H1 (cell line): ENCODE measurements around the gene APOOL. TPM values are rescaled to one million over a fixed set of nuclear protein-coding genes. Genes with fewer than 3 reads are reported as not detected.

Source experiments
- CTCF ChIA-PET: fragments of 300-600 bp; sonication (Branson Sonifier 250); formaldehyde crosslinking; loops from one replicate; lab custom pipeline; 2021; ENCODE audit not compliant: partially characterized antibody; lab: Charles Lee
- POLR2A ChIA-PET: fragments of 300-600 bp; sonication (Branson Sonifier 250); formaldehyde crosslinking; loops from one replicate; lab custom pipeline; 2021; ENCODE audit warnings: inconsistent platforms; ENCODE audit not compliant: partially characterized antibody; lab: Charles Lee
- DNase-seq, 2 experiments: peaks; one replicate each; pipeline versions ENCODE4 v3.0.0 to v3.0.0-alpha.2; 2010 to 2022; ENCODE audit warnings: low spot score in 2 of 2, low read depth in 1 of 2, mixed read lengths in 1 of 2
- FAIRE-seq: peaks from 2 replicates; lab custom pipeline; 2011; peaks lifted over from hg19 to GRCh38; lab: Jason Lieb, UNC
- H2AFZ ChIP-seq: 2 replicates; pipeline ENCODE4 v1.8.1; 2012; ENCODE audit warnings: low read length, inconsistent platforms
- H2AK5ac ChIP-seq: 2 replicates; pipeline ENCODE4 v1.6.1; 2013; ENCODE audit warnings: low read depth, low read length
- H2BK120ac ChIP-seq: replicated peaks from 2 replicates; pipeline ENCODE3; 2013; ENCODE audit warnings: low read depth, low read length, inconsistent platforms
- H2BK12ac ChIP-seq: 2 replicates; pipeline ENCODE4 v1.6.1; 2013; ENCODE audit warnings: low read depth, low read length
- H2BK15ac ChIP-seq: 2 replicates; pipeline ENCODE4 v1.6.1; 2013; ENCODE audit warnings: low read length
- H2BK20ac ChIP-seq: 2 replicates; pipeline ENCODE4 v1.6.1; 2013; ENCODE audit warnings: low read length
- H2BK5ac ChIP-seq: 2 replicates; pipeline ENCODE4 v1.6.1; 2013; ENCODE audit warnings: low read depth, low read length
- H3K14ac ChIP-seq: 2 replicates; pipeline ENCODE4 v1.6.1; 2013; ENCODE audit warnings: inconsistent platforms; ENCODE audit not compliant: insufficient read length
- H3K18ac ChIP-seq: 2 replicates; pipeline ENCODE4 v1.6.1; 2013; ENCODE audit warnings: low read length; ENCODE audit errors: extremely low read depth
- H3K23ac ChIP-seq: 2 replicates; pipeline ENCODE4 v1.6.1; 2013; ENCODE audit warnings: inconsistent platforms; ENCODE audit not compliant: insufficient read length
- H3K23me2 ChIP-seq: 2 replicates; pipeline ENCODE4 v1.6.1; 2013; ENCODE audit warnings: low read depth, low read length
- H3K27ac ChIP-seq: 2 replicates; pipeline ENCODE4 v1.6.1; 2011; ENCODE audit warnings: low read depth, low read length, inconsistent platforms
- H3K27me3 ChIP-seq, 4 experiments: replicated peaks in 1 of 4; 1 replicate in 1 of 4; 2 replicates in 3 of 4; pipeline versions ENCODE4 v1.6.1 to v1.8.1; 2011 to 2013; ENCODE audit warnings: low read length in 3 of 4, mild to moderate bottlenecking in 3 of 4, inconsistent platforms in 2 of 4, mixed read lengths in 2 of 4, moderate library complexity in 1 of 4; ENCODE audit not compliant: control insufficient read depth in 3 of 4, insufficient read depth in 3 of 4; ENCODE audit errors: extremely low read depth in 1 of 4
- H3K36me3 ChIP-seq, 4 experiments: 2 replicates each; pipeline versions ENCODE4 v1.6.1 to v1.8.1; 2011 to 2013; ENCODE audit warnings: mild to moderate bottlenecking in 4 of 4, low read length in 3 of 4, moderate library complexity in 2 of 4, control low read depth in 1 of 4, inconsistent platforms in 1 of 4; ENCODE audit not compliant: insufficient read depth in 4 of 4, control insufficient read depth in 2 of 4
- H3K4ac ChIP-seq: replicated peaks from 2 replicates; pipeline ENCODE3; 2013; ENCODE audit warnings: low read length, low read depth, mixed read lengths, inconsistent platforms; ENCODE audit not compliant: insufficient read length
- H3K4me1 ChIP-seq, 4 experiments: replicated peaks in 1 of 4; 1 replicate in 1 of 4; 2 replicates in 3 of 4; pipeline versions ENCODE4 v1.6.1 to v1.8.1; 2011 to 2013; ENCODE audit warnings: low read length in 3 of 4, inconsistent platforms in 2 of 4, mixed read lengths in 1 of 4; ENCODE audit not compliant: insufficient read depth in 4 of 4, control insufficient read depth in 3 of 4
- H3K4me2 ChIP-seq, 2 experiments: 2 replicates each; pipeline versions ENCODE4 v1.6.1 to v1.8.1; 2011 to 2013; ENCODE audit warnings: low read depth in 2 of 2, low read length in 2 of 2, control low read depth in 1 of 2, inconsistent platforms in 1 of 2, mild to moderate bottlenecking in 1 of 2; ENCODE audit not compliant: insufficient read depth in 1 of 2
- H3K4me3 ChIP-seq, 4 experiments: fragments of 200-600, 300-600 bp in 1 of 4; sonication (generic), shearing (Covaris generic), sonication (Bioruptor Twin) in 1 of 4; 2 replicates each; pipeline versions ENCODE4 v1.5.1 to v1.8.1; 2011 to 2016; ENCODE audit warnings: low read length in 4 of 4, low read depth in 3 of 4, control low read depth in 2 of 4, inconsistent platforms in 2 of 4, mild to moderate bottlenecking in 2 of 4, mixed read lengths in 1 of 4, moderate library complexity in 1 of 4; ENCODE audit not compliant: insufficient read depth in 2 of 4; ENCODE audit errors: extremely low read depth in 1 of 4
- H3K56ac ChIP-seq: replicated peaks from 2 replicates; pipeline ENCODE3; 2013; ENCODE audit warnings: low read depth, mild to moderate bottlenecking, mixed read lengths, low read length, inconsistent platforms; ENCODE audit not compliant: insufficient read length
- H3K79me1 ChIP-seq: 2 replicates; pipeline ENCODE4 v1.6.1; 2013; ENCODE audit warnings: low read depth, low read length, control low read depth
- H3K79me2 ChIP-seq, 2 experiments: 2 replicates each; pipeline versions ENCODE4 v1.6.1 to v1.8.1; 2012 to 2013; ENCODE audit warnings: low read length in 2 of 2, mild to moderate bottlenecking in 2 of 2, inconsistent platforms in 1 of 2; ENCODE audit not compliant: insufficient read depth in 2 of 2, control insufficient read depth in 1 of 2
- H3K9ac ChIP-seq, 4 experiments: replicated peaks in 1 of 4; 1 replicate in 1 of 4; 2 replicates in 3 of 4; pipeline versions ENCODE4 v1.6.1 to v1.8.1; 2011 to 2013; ENCODE audit warnings: low read depth in 3 of 4, low read length in 3 of 4, control low read depth in 2 of 4, mild to moderate bottlenecking in 2 of 4, moderate library complexity in 2 of 4, inconsistent platforms in 1 of 4; ENCODE audit errors: extremely low read depth in 1 of 4
- H3K9me3 ChIP-seq, 2 experiments: 2 replicates each; pipeline versions ENCODE4 v1.6.1 to v1.8.1; 2012 to 2013; ENCODE audit warnings: mild to moderate bottlenecking in 2 of 2, moderate library complexity in 2 of 2, control low read depth in 1 of 2, inconsistent platforms in 1 of 2, low read depth in 1 of 2, low read length in 1 of 2, mixed read lengths in 1 of 2; ENCODE audit not compliant: insufficient read depth in 2 of 2
- H4K20me1 ChIP-seq, 2 experiments: replicated peaks in 1 of 2; 2 replicates each; pipeline versions ENCODE3 to v1.8.1; 2011 to 2013; ENCODE audit warnings: inconsistent platforms in 2 of 2, low read length in 2 of 2, mild to moderate bottlenecking in 1 of 2; ENCODE audit not compliant: insufficient read depth in 2 of 2, control insufficient read depth in 1 of 2
- H4K5ac ChIP-seq: 2 replicates; pipeline ENCODE4 v1.6.1; 2013; ENCODE audit warnings: low read length, low read depth, mixed read lengths, inconsistent platforms; ENCODE audit not compliant: insufficient read length
- H4K8ac ChIP-seq: 2 replicates; pipeline ENCODE4 v1.8.0; 2013; ENCODE audit warnings: mild to moderate bottlenecking, moderate library complexity, low read length, inconsistent platforms; ENCODE audit not compliant: insufficient read depth; ENCODE audit errors: extremely low read depth
- H4K91ac ChIP-seq: replicated peaks from 2 replicates; pipeline ENCODE3; 2013; ENCODE audit warnings: low read length, mixed read lengths, inconsistent platforms; ENCODE audit not compliant: insufficient read length
- ATF3 ChIP-seq: IDR thresholded peaks from 2 replicates; pipeline ENCODE4 v1.6.1; 2011; ENCODE audit warnings: low read depth, mild to moderate bottlenecking, low read length; ENCODE audit not compliant: insufficient read depth
- BRCA1 ChIP-seq: IDR thresholded peaks from 2 replicates; pipeline ENCODE4 v1.6.1; 2012; ENCODE audit warnings: low read depth, low read length, improper control_type of control experiment
- KDM4A ChIP-seq: IDR thresholded peaks from one replicate; pipeline ENCODE4 v1.7.1; 2012; ENCODE audit warnings: low read depth, mild to moderate bottlenecking, moderate library complexity, low read length, inconsistent platforms; ENCODE audit not compliant: severe bottlenecking
- RAD21 ChIP-seq, 2 experiments: IDR thresholded peaks in 1 of 2; conservative IDR thresholded peaks in 1 of 2; 2 replicates each; pipeline ENCODE4 v1.6.1; 2011; ENCODE audit warnings: low read depth in 2 of 2, low read length in 2 of 2, improper control_type of control experiment in 1 of 2, inconsistent platforms in 1 of 2, mild to moderate bottlenecking in 1 of 2, moderate library complexity in 1 of 2
- WGBS, 2 experiments: shearing (Covaris generic) in 1 of 2; methylation state at CpG; one replicate each; pipeline versions ENCODE4 v1.1.6 to v1.1.7; 2013 to 2015; ENCODE audit warnings: low lambda C conversion rate in 2 of 2, mixed read lengths in 2 of 2, inconsistent platforms in 1 of 2, low coverage in 1 of 2, missing lambda C conversion rate in 1 of 2; ENCODE audit not compliant: insufficient replicate concordance in 2 of 2, insufficient coverage in 1 of 2, insufficient read length in 1 of 2; ENCODE audit errors: extremely low coverage in 1 of 2, missing lambda C conversion rate in 1 of 2; 5-methylcytosine and 5-hydroxymethylcytosine counted together
- polyA plus RNA-seq, 7 experiments: library from polyadenylated mRNA; depleted of rRNA in 3 of 7; stranded (reverse) in 5 of 7; unstranded in 2 of 7; fragments of >200 nt in 5 of 7; fragments of 200-250 nt in 2 of 7; gene quantifications; 1 replicate in 5 of 7; 2 replicates in 1 of 7; 4 replicates in 1 of 7; pipeline versions ENCODE4 v1.2.1 to v1.2.3, GENCODE V29; 2011 to 2013; ENCODE audit warnings: missing spikeins in 2 of 7, mixed read lengths in 2 of 7
- total RNA-seq: library from RNA; stranded (reverse); fragmentation: NEBNext Ultra II Directional; extraction: Animal tissue kit (Norgen Biotek cat#: 25700); gene quantifications from 2 replicates; pipeline ENCODE4 v1.2.1, GENCODE V29; 2021
- TF ChIP-seq, protein P1 (sequence below): IDR thresholded peaks from 2 replicates; pipeline ENCODE4 v1.6.1; 2012; ENCODE audit warnings: low read length, inconsistent platforms
- TF ChIP-seq, protein P2 (sequence below), 3 experiments: IDR thresholded peaks; 1 replicate in 2 of 3; 2 replicates in 1 of 3; pipeline versions ENCODE4 v1.5.1 to v1.6.1; 2011; ENCODE audit warnings: low read length in 3 of 3, mild to moderate bottlenecking in 3 of 3, inconsistent platforms in 2 of 3, low read depth in 1 of 3, moderate library complexity in 1 of 3; ENCODE audit not compliant: insufficient read depth in 1 of 3; ENCODE audit errors: control extremely low read depth in 1 of 3

APOOL gene
- total and polyA plus RNA-seq, 2 of the 8 experiments (the other 6 are each of a cell fraction or from before 2014, with no cell fraction given): 2.4 to 8.1 TPM

DNA sequence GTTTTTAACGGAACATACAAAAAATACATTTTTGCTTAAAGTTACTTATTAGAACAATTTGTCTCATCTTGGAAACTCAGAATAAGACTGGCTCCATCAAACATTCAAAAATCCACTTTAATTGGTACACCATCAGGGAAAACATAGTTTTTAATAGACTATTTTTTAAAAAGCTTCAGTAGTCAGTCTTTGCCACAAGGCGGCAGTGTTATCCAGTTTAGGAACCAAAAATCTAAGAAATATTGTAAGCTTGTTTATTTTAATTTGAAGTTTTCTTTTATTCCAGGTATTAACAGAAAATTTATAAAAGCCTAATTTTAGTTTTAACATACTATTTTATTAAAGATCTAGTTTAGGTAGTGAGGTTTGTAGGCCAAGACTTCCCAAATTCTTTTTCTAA is 107.7 kb downstream of the APOOL start:
- H3K4me1 ChIP-seq: no peaks in the 10 kb centered on the region
- H2AK5ac ChIP-seq: no peak overlapping the region
- no peak overlapping the region for H3K14ac ChIP-seq
- no peak overlapping the region for H3K56ac ChIP-seq
- no peak overlapping the region for H4K91ac ChIP-seq
- no peaks in the 10 kb centered on the region for H3K9me3 ChIP-seq
- H4K8ac ChIP-seq: no peak overlapping the region
- no peak overlapping the region for H3K4me3 ChIP-seq
- H3K4me2 ChIP-seq: no peak overlapping the region
- TF ChIP-seq, protein P1, sequence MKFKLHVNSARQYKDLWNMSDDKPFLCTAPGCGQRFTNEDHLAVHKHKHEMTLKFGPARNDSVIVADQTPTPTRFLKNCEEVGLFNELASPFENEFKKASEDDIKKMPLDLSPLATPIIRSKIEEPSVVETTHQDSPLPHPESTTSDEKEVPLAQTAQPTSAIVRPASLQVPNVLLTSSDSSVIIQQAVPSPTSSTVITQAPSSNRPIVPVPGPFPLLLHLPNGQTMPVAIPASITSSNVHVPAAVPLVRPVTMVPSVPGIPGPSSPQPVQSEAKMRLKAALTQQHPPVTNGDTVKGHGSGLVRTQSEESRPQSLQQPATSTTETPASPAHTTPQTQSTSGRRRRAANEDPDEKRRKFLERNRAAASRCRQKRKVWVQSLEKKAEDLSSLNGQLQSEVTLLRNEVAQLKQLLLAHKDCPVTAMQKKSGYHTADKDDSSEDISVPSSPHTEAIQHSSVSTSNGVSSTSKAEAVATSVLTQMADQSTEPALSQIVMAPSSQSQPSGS: no peak
- TF ChIP-seq RAD21 (IDR thresholded peaks at IDR 0.05 in 1 of 2, conservative IDR thresholded peaks at IDR 0.05 in 1 of 2; ENCODE audit: low read depth in 2 of 2, low read length in 2 of 2): peak in 1 of 2 experiments; percentile 45; a peak in 2 of 4 replicates
- no peak for TF ChIP-seq BRCA1
- TF ChIP-seq KDM4A: no peak
- TF ChIP-seq, protein P2, sequence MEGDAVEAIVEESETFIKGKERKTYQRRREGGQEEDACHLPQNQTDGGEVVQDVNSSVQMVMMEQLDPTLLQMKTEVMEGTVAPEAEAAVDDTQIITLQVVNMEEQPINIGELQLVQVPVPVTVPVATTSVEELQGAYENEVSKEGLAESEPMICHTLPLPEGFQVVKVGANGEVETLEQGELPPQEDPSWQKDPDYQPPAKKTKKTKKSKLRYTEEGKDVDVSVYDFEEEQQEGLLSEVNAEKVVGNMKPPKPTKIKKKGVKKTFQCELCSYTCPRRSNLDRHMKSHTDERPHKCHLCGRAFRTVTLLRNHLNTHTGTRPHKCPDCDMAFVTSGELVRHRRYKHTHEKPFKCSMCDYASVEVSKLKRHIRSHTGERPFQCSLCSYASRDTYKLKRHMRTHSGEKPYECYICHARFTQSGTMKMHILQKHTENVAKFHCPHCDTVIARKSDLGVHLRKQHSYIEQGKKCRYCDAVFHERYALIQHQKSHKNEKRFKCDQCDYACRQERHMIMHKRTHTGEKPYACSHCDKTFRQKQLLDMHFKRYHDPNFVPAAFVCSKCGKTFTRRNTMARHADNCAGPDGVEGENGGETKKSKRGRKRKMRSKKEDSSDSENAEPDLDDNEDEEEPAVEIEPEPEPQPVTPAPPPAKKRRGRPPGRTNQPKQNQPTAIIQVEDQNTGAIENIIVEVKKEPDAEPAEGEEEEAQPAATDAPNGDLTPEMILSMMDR (IDR thresholded peaks at IDR 0.05; ENCODE audit: control extremely low read depth in 1 of 3, insufficient read depth in 1 of 3, low read depth in 1 of 3, low read length in 3 of 3): peak in 1 of 3 experiments; percentile 20; a peak in 2 of 4 replicates
- no peak for TF ChIP-seq ATF3
- no peak overlapping the region for H2BK15ac ChIP-seq
- CTCF ChIA-PET: interaction anchor here (0.6 to 3.9 kb wide), 10 partner anchors 11 to 1609 kb away, joined by 3 to 38 read pairs (median 4); no protein-coding TSS in a partner anchor
- H3K27ac ChIP-seq: no peak overlapping the region
- H3K4ac ChIP-seq: no peak overlapping the region
- DNase-seq (no peak), FAIRE-seq (peak; percentile 36)
- no peaks in the 10 kb centered on the region for H3K79me1 ChIP-seq
- 35% methylated on average over 2 of the region's 2 CpGs; no CpG with 5 or more reads in 1 of the 2 experiments for WGBS, 2 experiments
- no peaks in the 10 kb centered on the region for H3K79me2 ChIP-seq
- POLR2A ChIA-PET: interaction anchor here (0.9 kb wide), 1 partner anchor 133 kb away, joined by 5 read pairs; no protein-coding TSS in a partner anchor
- H3K23ac ChIP-seq: no peak overlapping the region
- no peaks in the 10 kb centered on the region for H3K23me2 ChIP-seq
- H2BK120ac ChIP-seq: no peak overlapping the region
- no peak overlapping the region for H4K5ac ChIP-seq
- no peak overlapping the region for H2BK20ac ChIP-seq
- H2BK12ac ChIP-seq: no peak overlapping the region
- H2BK5ac ChIP-seq: no peak overlapping the region
- H4K20me1 ChIP-seq: no peaks in the 10 kb centered on the region
- no peak overlapping the region for H3K9ac ChIP-seq
- H2AFZ ChIP-seq: no peak overlapping the region
- H3K18ac ChIP-seq: no peak overlapping the region
- no peaks in the 10 kb centered on the region for H3K27me3 ChIP-seq
- H3K36me3 ChIP-seq: no peaks in the 10 kb centered on the region
